GM18505 (cell line): ENCODE results near the gene LYRM4.
"Not testable (repeated sequence)": the region's sequence is repeated elsewhere in the genome, so short reads cannot be mapped to it uniquely, and the experiment has no call there.

Source experiments
- ATAC-seq: cut with Tn5 transposase; IDR thresholded peaks from one replicate; pipeline ENCODE4 v1.9.1; 2021; ENCODE audit not compliant: unreplicated experiment
- POLR2A ChIP-seq: IDR thresholded peaks from 4 replicates; pipeline ENCODE4 v1.6.1; 2011; ENCODE audit warnings: borderline replicate concordance; ENCODE audit not compliant: insufficient read depth, insufficient read length; ENCODE audit errors: extremely low read depth

Gene LYRM4

GRCh38 chr6:5124526-5124925 is 136.2 kb downstream of the LYRM4 start:
- no peak for TF ChIP-seq POLR2A
- ATAC-seq: no peak

GRCh38 chr6:5123296-5124143 is 137.2 kb downstream of the LYRM4 start:
- no peak for ATAC-seq
- TF ChIP-seq POLR2A: no peak

DNA sequence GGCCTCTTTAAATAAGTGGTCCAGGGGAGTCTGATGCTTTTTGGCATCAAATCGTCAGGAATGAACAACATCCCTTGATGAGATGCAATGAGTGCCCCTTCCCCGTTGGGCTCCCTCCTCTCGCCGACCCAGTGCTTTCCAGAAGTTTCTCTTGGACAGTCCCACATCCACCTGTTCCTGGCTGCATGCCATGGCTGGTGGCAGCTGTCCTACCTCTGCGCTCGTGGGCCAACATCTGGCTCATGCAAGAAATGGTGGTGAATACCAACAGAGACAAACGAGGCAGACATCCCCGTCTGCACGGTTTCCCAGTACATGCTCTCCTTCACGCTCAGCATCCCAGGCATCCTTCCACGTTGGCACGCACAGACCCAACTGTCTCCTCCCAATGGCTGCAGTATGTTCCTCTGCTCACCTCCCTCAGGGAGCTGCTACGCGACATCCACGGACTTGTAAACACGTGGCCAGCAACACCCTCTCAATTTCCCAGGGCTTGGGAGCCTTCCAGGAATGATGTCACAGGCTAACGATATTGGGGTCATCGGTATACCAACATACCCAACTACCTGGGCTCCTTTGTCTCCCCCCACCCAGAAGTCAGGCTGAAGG is 138.1 kb downstream of the LYRM4 start:
- no peak for ATAC-seq
- TF ChIP-seq POLR2A: no peak

GRCh38 chr6:5121956-5122355 is 138.8 kb downstream of the LYRM4 start:
- no peak for TF ChIP-seq POLR2A
- no peak for ATAC-seq

DNA sequence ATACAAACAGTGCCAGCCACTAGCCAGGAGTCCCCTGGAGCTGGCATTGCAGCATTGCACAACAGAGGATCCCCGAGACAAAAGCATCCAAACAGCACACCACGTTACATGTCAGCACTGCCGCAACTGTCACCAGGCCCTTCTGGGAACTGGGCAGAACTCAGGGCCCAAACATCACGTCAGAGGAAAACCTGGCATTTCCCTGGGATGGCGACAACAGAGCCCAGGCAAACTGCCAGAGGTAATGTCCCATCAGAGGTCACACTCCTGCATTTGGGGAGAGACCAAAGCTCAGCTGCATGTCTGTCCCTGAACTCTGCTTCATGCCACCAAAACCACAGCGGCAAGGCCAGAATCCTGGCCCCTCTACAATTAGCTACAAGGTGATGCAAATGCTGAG is 139.3 kb downstream of the LYRM4 start:
- ATAC-seq: no peak
- no peak for TF ChIP-seq POLR2A

GRCh38 chr6:5120543-5120942 is 140.2 kb downstream of the LYRM4 start:
- not testable (repeated sequence) for ATAC-seq

DNA sequence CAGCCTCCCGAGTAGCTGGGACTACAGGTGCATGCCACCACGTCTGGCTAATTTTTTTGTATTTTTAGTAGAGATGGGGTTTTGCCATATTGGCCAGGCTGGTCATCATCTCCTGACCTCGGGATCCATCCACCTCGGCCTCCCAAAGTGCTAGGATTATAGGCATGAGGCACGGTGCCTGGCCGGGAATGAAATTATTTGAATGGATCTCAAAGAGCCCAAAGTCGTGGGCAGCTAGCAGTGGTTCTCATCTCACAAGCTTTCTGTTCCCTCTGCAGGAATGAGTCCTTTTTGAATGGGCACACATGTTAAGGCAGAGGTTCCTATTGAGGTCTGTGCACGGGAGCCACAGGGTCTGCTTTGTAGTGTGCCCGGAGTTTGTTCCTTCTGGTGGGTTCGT is 140.7 kb downstream of the LYRM4 start:
- no peak for ATAC-seq

DNA sequence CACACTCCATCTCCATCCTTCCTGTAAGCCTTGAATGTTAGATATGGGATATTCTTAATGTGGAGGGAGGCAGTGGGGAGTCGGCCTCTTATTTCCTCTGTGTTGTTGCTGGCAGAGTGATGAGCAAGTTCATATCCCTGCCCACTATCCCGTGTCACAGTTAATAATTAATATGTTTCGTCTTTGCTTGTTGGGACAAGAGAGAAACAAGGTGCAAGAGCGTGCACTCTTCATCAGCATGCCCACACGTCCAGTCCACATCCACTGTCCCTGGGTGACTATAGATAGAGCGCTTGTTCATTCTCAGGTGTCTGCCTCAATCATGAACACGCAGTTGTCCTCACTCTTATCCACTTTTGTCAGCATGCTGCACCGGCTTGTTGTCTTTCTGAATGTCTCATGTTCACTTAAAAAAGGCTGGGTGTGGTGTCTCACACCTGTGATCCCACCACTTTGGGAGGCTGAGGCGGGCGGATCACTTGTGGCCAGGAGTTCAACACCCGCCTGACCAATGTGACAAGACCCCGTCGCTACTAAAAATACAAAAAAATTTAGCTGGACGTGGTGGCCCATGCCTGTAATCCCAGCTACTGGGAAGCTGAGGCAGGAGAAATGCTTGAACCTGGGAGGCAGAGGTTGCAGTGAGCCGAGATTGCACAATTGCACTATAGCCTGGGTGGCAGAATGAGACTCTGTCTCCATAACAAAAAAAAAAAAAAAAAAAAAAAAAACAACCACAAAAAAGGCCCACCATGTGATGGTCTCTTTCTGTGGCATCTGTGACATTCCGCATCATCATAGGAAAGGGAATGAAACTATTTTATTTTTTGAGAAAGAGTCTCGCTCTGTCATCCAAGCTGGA is 141.4 kb downstream of the LYRM4 start:
- no peak for ATAC-seq
- TF ChIP-seq POLR2A: no peak

More for the DNA sequence above, 140.7 kb downstream of the LYRM4 start:
- no peak for TF ChIP-seq POLR2A

GRCh38 chr6:5116243-5116991 is 144.3 kb downstream of the LYRM4 start:
- TF ChIP-seq POLR2A: no peak
- ATAC-seq: no peak

DNA sequence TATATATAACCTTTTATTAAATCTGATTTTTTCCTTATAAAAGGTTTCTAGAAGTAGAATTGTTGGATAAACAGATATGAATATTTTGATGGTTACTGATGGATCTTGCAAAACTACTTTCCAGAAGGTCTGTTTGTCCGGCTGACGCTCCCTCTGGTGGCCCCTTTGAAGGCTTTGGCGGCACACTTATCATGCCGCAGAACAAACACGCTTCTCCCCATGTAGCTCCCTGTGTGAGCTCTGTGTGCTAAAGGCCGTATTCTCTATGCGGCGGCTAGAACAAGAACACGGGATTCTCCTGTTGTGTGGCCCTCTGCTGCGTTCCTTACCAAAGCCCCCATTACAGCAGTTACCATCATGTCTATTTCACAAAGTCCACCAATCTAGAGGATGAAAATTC is 145.6 kb downstream of the LYRM4 start:
- ATAC-seq: no peak

GRCh38 chr6:5113096-5113495 is 147.7 kb downstream of the LYRM4 start:
- no peak for ATAC-seq

More for the DNA sequence above, 145.6 kb downstream of the LYRM4 start:
- TF ChIP-seq POLR2A: no peak

DNA sequence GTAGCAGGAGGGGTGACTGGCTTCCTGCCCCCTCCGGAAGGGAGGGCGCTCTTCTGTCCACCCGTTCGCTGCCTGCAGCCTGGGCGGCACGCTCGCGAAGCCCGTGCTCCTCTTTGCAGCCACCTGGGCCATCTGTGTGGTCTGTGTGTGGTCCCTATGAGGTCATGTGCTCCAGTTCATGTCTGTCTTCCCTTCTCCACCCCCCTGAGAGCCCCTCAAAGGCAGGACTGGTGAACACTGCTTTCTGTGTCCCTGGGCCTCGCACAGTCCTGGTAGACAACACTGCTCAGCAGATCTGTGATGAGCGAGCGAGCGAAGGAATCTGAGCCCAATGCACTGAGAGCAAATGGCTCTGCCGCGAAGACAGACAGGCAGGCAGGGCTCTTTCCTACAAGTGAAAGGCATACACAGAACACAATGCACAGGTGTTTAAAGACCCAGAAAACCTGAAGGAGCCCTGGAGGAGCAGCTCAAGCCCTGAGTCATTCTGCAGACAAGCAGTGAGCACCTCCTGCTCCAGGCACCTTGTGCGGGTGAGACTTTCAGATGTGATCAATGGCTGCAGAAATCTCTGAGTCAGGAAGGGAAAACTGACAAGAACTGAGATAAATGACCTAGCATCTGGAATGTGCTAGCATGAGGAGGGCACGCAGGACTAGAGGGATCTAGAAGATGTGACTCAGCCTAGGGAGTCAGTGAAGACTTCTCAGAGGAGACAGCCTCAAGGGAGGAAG is 148.5 kb downstream of the LYRM4 start:
- no peak for ATAC-seq
- TF ChIP-seq POLR2A: no peak

More at GRCh38 chr6:5113096-5113495, 147.7 kb downstream of the LYRM4 start:
- TF ChIP-seq POLR2A: no peak
